Natural killer cell (primary cell): ENCODE measurements around the gene ELFN2. TPM values are rescaled to one million over a fixed set of nuclear protein-coding genes. Genes with fewer than 3 reads are reported as not detected.

ENCODE experiments used
- ATAC-seq, 3 donors: fragments of 150-1000 bp in 2 of 3; fragments of 200-7000 bp in 1 of 3; cut with Tn5 transposase; 1 replicate in 1 of 3; 2 replicates in 2 of 3; pipeline ENCODE4 v1.10.0; 2021; ENCODE audit warnings: mild to moderate bottlenecking in 2 of 3, moderate library complexity in 2 of 3
- DNase-seq, 2 donors: peaks; one replicate each; pipeline versions ENCODE4 v3.0.0 to v3.0.0-alpha.2; 2013 to 2021; ENCODE audit warnings: mixed read lengths in 1 of 2
- H3K27ac ChIP-seq: one replicate; pipeline ENCODE4 v1.5.1; 2013; ENCODE audit warnings: mild to moderate bottlenecking, low read length
- H3K27me3 ChIP-seq: one replicate; pipeline ENCODE4 v1.6.1; 2013; ENCODE audit warnings: low read length; ENCODE audit not compliant: control insufficient read depth, insufficient read depth
- H3K36me3 ChIP-seq: one replicate; pipeline ENCODE4 v1.6.1; 2013; ENCODE audit warnings: low read length; ENCODE audit not compliant: control insufficient read depth, insufficient read depth
- H3K4me1 ChIP-seq: one replicate; pipeline ENCODE4 v1.6.1; 2013; ENCODE audit warnings: low read length; ENCODE audit not compliant: control insufficient read depth, insufficient read depth
- H3K4me3 ChIP-seq: one replicate; pipeline ENCODE4 v1.5.1; 2013; ENCODE audit warnings: low read length
- H3K9me3 ChIP-seq: one replicate; pipeline ENCODE4 v1.6.1; 2013; ENCODE audit warnings: low read length; ENCODE audit not compliant: control insufficient read depth, insufficient read depth
- H3K27ac Mint-ChIP-seq, 2 donors: one replicate each; pipeline ENCODE4 v1.8.0; 2022; ENCODE audit warnings: mild to moderate bottlenecking in 2 of 2, mixed read lengths in 2 of 2, moderate library complexity in 1 of 2
- H3K27me3 Mint-ChIP-seq, 2 donors: one replicate each; pipeline ENCODE4 v1.8.0; 2022; ENCODE audit warnings: low read depth in 2 of 2, mixed read lengths in 2 of 2
- H3K36me3 Mint-ChIP-seq: one replicate; pipeline ENCODE4 v1.8.0; 2022; ENCODE audit warnings: mixed read lengths
- H3K4me1 Mint-ChIP-seq, 2 donors: one replicate each; pipeline ENCODE4 v1.8.0; 2022; ENCODE audit warnings: mixed read lengths in 2 of 2
- H3K4me3 Mint-ChIP-seq: one replicate; pipeline ENCODE4 v1.8.0; 2022; ENCODE audit warnings: mild to moderate bottlenecking, moderate library complexity, mixed read lengths
- H3K9me3 Mint-ChIP-seq, 2 donors: one replicate each; pipeline ENCODE4 v1.8.0; 2022; ENCODE audit warnings: mixed read lengths in 2 of 2
- CTCF ChIP-seq: fragments of 200-600 bp; IDR thresholded peaks from one replicate; pipeline ENCODE4 v1.8.0; 2022; ENCODE audit warnings: antibody characterized with exemption
- WGBS: methylation state at CpG from one replicate; pipeline ENCODE4 v1.1.7; 2013; ENCODE audit warnings: missing lambda C conversion rate; ENCODE audit not compliant: insufficient coverage; 5-methylcytosine and 5-hydroxymethylcytosine counted together
- intact Hi-C: fragments of 100-400 bp; cut with micrococcal nuclease; formaldehyde crosslinking; loops from one replicate; pipeline ENCODE4 v1.14.2; 2022
- total RNA-seq, 4 donors: library from RNA; stranded (reverse); fragments of 120-200 nt in 1 of 4; gene quantifications; one replicate each; pipeline versions ENCODE4 v1.2.3 to v1.2.4, GENCODE V29; 2013 to 2022

Gene ELFN2
- total RNA-seq, 3 donors from 2014 or later (not counting 1 experiment from before 2014, with no cell fraction given): 0.33 to 0.49 (median 0.36) TPM

GRCh38 chr22:37379085-37379484 lies 48.2 kb downstream of the ELFN2 start:
- H3K27ac ChIP-seq: no peak overlapping the region
- TF ChIP-seq CTCF: no peak
- peaks cover 5% of the 10 kb centered on the region for H3K27me3 ChIP-seq
- Mint-ChIP-seq H3K36me3 (no peaks in the 10 kb centered on the region), H3K27me3 (peaks cover 6 to 13% of the 10 kb centered on the region in 2 donors), H3K4me3 (no peak overlapping the region), H3K27ac (no peak overlapping the region), H3K9me3 (no peaks in the 10 kb centered on the region), H3K4me1 (peaks cover 0 to 6% of the 10 kb centered on the region in 2 donors)
- DNase-seq (no peak), ATAC-seq (no peak)
- H3K4me1 ChIP-seq: no peaks in the 10 kb centered on the region
- WGBS: 20% methylated on average over 13 of the region's 13 CpGs
- H3K36me3 ChIP-seq: no peaks in the 10 kb centered on the region
- no peaks in the 10 kb centered on the region for H3K9me3 ChIP-seq
- intact Hi-C loops: no loop called here
- no peak overlapping the region for H3K4me3 ChIP-seq

GRCh38 chr22:37378642-37379058 lies 48.6 kb downstream of the ELFN2 start:
- 79% methylated on average over 13 of the region's 14 CpGs for WGBS

DNA sequence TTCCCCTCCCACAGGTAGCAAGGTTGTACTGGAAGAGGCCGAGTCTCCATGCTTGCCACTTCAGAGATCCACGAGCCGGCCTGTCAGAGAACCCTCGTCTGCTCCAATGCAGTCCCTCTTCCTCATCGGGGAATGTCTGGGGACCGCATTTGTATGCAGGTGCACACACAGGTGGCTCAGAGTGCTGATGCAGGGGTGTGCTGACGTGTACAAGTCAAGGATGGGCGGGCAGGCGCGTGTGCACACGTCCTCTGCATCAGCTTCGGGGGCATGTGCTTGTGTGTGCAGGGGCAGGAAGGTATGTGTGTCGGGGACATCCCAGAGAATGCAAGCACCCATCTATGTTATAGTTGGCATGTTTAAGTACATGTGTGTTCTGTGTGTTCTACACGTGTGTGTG lies 49.4 kb downstream of the ELFN2 start:
- Mint-ChIP-seq H3K4me1 (peaks cover 0 to 6% of the 10 kb centered on the region in 2 donors), H3K4me3 (no peak overlapping the region), H3K27ac (no peak overlapping the region), H3K9me3 (no peaks in the 10 kb centered on the region), H3K27me3 (peaks cover 6 to 13% of the 10 kb centered on the region in 2 donors), H3K36me3 (no peaks in the 10 kb centered on the region)
- H3K36me3 ChIP-seq: no peaks in the 10 kb centered on the region
- ATAC-seq (no peak), DNase-seq (no peak)
- H3K4me3 ChIP-seq: no peak overlapping the region
- no peaks in the 10 kb centered on the region for H3K4me1 ChIP-seq
- intact Hi-C loops: no loop called here
- H3K27me3 ChIP-seq: peaks cover 5% of the 10 kb centered on the region
- no peak overlapping the region for H3K27ac ChIP-seq
- no peaks in the 10 kb centered on the region for H3K9me3 ChIP-seq
- TF ChIP-seq CTCF: no peak
- WGBS: 71% methylated on average over 14 of the region's 14 CpGs

More at GRCh38 chr22:37378642-37379058, 48.6 kb downstream of the ELFN2 start:
- Mint-ChIP-seq H3K27me3 (peaks cover 6 to 13% of the 10 kb centered on the region in 2 donors), H3K36me3 (no peaks in the 10 kb centered on the region), H3K4me3 (no peak overlapping the region), H3K9me3 (no peaks in the 10 kb centered on the region), H3K27ac (no peak overlapping the region), H3K4me1 (peaks cover 0 to 6% of the 10 kb centered on the region in 2 donors)
- TF ChIP-seq CTCF: no peak
- Histone ChIP-seq H3K27me3 (peaks cover 5% of the 10 kb centered on the region), H3K4me1 (no peaks in the 10 kb centered on the region), H3K36me3 (no peaks in the 10 kb centered on the region), H3K4me3 (no peak overlapping the region), H3K27ac (no peak overlapping the region), H3K9me3 (no peaks in the 10 kb centered on the region)
- intact Hi-C loops: no loop called here
- ATAC-seq: no peak
- DNase-seq: no peak

DNA sequence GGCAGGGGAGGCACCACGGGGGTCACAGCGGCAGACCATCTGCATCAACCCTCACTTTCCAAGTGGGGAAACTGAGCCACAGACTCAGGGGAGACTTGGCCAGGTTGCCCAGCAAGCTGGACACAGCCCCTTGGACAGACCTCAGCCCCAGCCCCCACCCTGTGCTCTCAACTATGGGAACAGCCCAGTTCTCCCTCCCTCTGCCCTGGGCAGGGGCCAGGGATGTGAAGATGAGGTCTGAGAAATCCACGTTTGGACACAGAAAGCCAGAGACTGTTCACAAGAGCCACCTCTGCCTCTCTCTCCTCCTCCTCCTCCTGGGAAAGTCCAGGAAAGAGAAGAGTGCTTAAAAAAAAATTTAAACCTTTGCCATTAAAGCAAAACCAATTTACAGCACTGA lies 50.1 kb downstream of the ELFN2 start:
- no peak for TF ChIP-seq CTCF
- Histone ChIP-seq H3K36me3 (no peaks in the 10 kb centered on the region), H3K4me3 (no peak overlapping the region), H3K27ac (no peak overlapping the region), H3K9me3 (no peaks in the 10 kb centered on the region), H3K4me1 (no peaks in the 10 kb centered on the region), H3K27me3 (peaks cover 5% of the 10 kb centered on the region)
- Mint-ChIP-seq H3K36me3 (no peaks in the 10 kb centered on the region), H3K9me3 (no peaks in the 10 kb centered on the region), H3K27ac (no peak overlapping the region), H3K27me3 (peaks cover 6 to 13% of the 10 kb centered on the region in 2 donors), H3K4me3 (no peak overlapping the region), H3K4me1 (peaks cover 0 to 6% of the 10 kb centered on the region in 2 donors)
- intact Hi-C loops: no loop called here
- DNase-seq: no peak
- no peak for ATAC-seq
- WGBS: 91% methylated on average over 2 of the region's 3 CpGs
